ENCODE results near the gene FAM20C.
A peak's percentile ranks its signal among the peaks of the same experiment; 100 is the strongest.
"Not testable (repeated sequence)": the region's sequence is repeated elsewhere in the genome, so short reads cannot be mapped to it uniquely, and the experiment has no call there.

The FAM20C gene

GRCh38 chr7:174716-175115, 17.7 kb upstream of the FAM20C start:
- no peak for DNase-seq

GRCh38 chr7:175955-176354, 16.4 kb upstream of the FAM20C start:
- DNase-seq: no peak

- DNase-seq: no peak
Observed at GRCh38 chr7:176381-176780, 16.0 kb upstream of the FAM20C start.

GRCh38 chr7:176786-177459, 15.4 kb upstream of the FAM20C start:
- DNase-seq: no peak

GRCh38 chr7:178444-178843, 13.9 kb upstream of the FAM20C start:
- no peak for DNase-seq

- no peak for DNase-seq
Observed at GRCh38 chr7:179209-179681, 13.1 kb upstream of the FAM20C start.

GRCh38 chr7:179948-180694, 12.2 kb upstream of the FAM20C start:
- no peak for DNase-seq

GRCh38 chr7:181738-182137, 10.6 kb upstream of the FAM20C start:
- no peak for DNase-seq

GRCh38 chr7:182502-182901, 9.9 kb upstream of the FAM20C start:
- not testable (repeated sequence) for DNase-seq

GRCh38 chr7:183496-184292, 8.7 kb upstream of the FAM20C start:
- DNase-seq: no peak

- no peak for DNase-seq
Observed at GRCh38 chr7:184294-185264, 7.8 kb upstream of the FAM20C start.

GRCh38 chr7:186516-187113, 5.8 kb upstream of the FAM20C start:
- DNase-seq: no peak

GRCh38 chr7:187227-187927, 5.0 kb upstream of the FAM20C start:
- no peak for DNase-seq

- no peak for DNase-seq
Observed at GRCh38 chr7:188174-188573, 4.2 kb upstream of the FAM20C start.

- no peak for DNase-seq
Observed at GRCh38 chr7:188727-189500, 3.5 kb upstream of the FAM20C start.

- DNase-seq: no peak
Observed at GRCh38 chr7:189719-190118, 2.7 kb upstream of the FAM20C start.

GRCh38 chr7:190196-190595, 2.2 kb upstream of the FAM20C start:
- no peak for DNase-seq

- DNase-seq: peak in 1 of 2 experiments; percentile 4
Observed at GRCh38 chr7:191105-191980, 1.0 kb upstream of the FAM20C start.

GRCh38 chr7:192701-193480, 520 bp downstream of the FAM20C start:
- DNase-seq: peak in 1 of 2 experiments; percentile 7

Measured in activated CD4-positive, alpha-beta T cell treated with anti-CD3 and anti-CD28 coated beads, Interleukin-2, amount 50 U/mL, for 48 hours (primary cell).